ENCODE data around the gene ANKRD27. TPM values are rescaled to one million over a fixed set of nuclear protein-coding genes. Genes with fewer than 3 reads are reported as not detected.
A peak's percentile ranks its signal among the peaks of the same experiment; 100 is the strongest.
"Not testable (repeated sequence)": the region's sequence is repeated elsewhere in the genome, so short reads cannot be mapped to it uniquely, and the experiment has no call there.

Gene ANKRD27
- total RNA-seq, 4 donors from 2014 or later, result 14.7 to 44.3 (median 34.6) TPM

GRCh38 chr19:32652894-32653598, 21.9 kb downstream of the ANKRD27 start:
- peaks cover 0 to 23% (median 6%) of the 10 kb centered on the region in 4 donors for H3K36me3 ChIP-seq
- H3K9me3 ChIP-seq, result no peaks in the 10 kb centered on the region
- no peaks in the 10 kb centered on the region for H3K27me3 ChIP-seq
- peak; percentile 66 for DNase-seq
- TF ChIP-seq CTCF (IDR thresholded peaks at IDR 0.05), result no peak
- no peak for TF ChIP-seq EP300 (IDR thresholded peaks at IDR 0.05; ENCODE audit: low read depth)
- no peak for TF ChIP-seq POLR2AphosphoS5 (IDR thresholded peaks at IDR 0.05)
- peaks cover 9 to 29% (median 15%) of the 10 kb centered on the region in 4 donors for H3K4me1 ChIP-seq
- intact Hi-C loops (cut with DNase I; ENCODE audit: low total_unique reads) (no loop called here), in situ Hi-C loops (cut with MboI; ENCODE audit: low pct_ligation_motif_present in 1 of 4, low pct_unique_long_range_greater_than_20kb in 1 of 4, low sequenced_read_pairs in 3 of 4) (no loop called here)
- 20 to 39% methylated on average over 1 to 12 of the region's 12 CpGs for WGBS, 2 donors (ENCODE audit: low coverage in 1 of 2)
- peak overlapping the region; percentile 37 to 64 (median 56) for H3K27ac ChIP-seq
- no peak overlapping the region for H3K4me3 ChIP-seq

DNA sequence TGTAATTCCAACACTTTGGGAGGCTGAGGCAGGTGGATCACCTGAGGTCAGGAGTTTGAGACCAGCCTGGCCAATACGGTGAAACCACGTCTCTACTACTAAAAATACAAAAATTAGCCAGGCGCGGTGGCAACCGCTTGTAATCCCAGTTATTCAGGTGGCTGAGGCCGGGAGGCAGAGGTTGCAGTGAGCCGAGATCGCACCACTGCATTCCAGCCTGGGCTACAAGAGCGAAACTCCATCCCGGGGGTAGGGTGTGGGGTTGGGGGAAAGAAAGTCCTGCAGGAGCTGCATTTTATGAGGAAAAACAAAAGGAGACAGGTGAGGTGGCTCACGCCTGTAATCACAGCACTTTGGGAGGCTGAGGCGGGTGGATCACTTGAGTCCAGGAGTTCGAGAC, 22.6 kb downstream of the ANKRD27 start:
- DNase-seq; in situ Hi-C loops (cut with MboI; ENCODE audit: low pct_ligation_motif_present in 1 of 4, low pct_unique_long_range_greater_than_20kb in 1 of 4, low sequenced_read_pairs in 3 of 4); H3K4me3 ChIP-seq; intact Hi-C loops (cut with DNase I; ENCODE audit: low total_unique reads); H3K27me3 ChIP-seq; H3K9me3 ChIP-seq: not testable (repeated sequence)
- peaks cover 0 to 23% (median 9%) of the 10 kb centered on the region in 4 donors for H3K36me3 ChIP-seq
- H3K27ac ChIP-seq, result peak overlapping the region; percentile 37 to 64 (median 56)
- WGBS, 2 donors (ENCODE audit: low coverage in 1 of 2), result 86 to 91% methylated on average over 7 to 13 of the region's 13 CpGs
- H3K4me1 ChIP-seq, result peaks cover 9 to 29% (median 15%) of the 10 kb centered on the region in 4 donors

- TF ChIP-seq POLR2AphosphoS5 (IDR thresholded peaks at IDR 0.05) (no peak), POLR2A (IDR thresholded peaks at IDR 0.05) (no peak), EP300 (IDR thresholded peaks at IDR 0.05; ENCODE audit: low read depth) (no peak), CTCF (IDR thresholded peaks at IDR 0.05) (no peak)
- peaks cover 0 to 23% (median 11%) of the 10 kb centered on the region in 4 donors for H3K36me3 ChIP-seq
Observed at GRCh38 chr19:32651729-32652140, 23.2 kb downstream of the ANKRD27 start.

GRCh38 chr19:32650671-32651070, 24.3 kb downstream of the ANKRD27 start:
- H3K4me3 ChIP-seq, result no peak overlapping the region
- no peak for DNase-seq
- peaks cover 9 to 29% (median 15%) of the 10 kb centered on the region in 4 donors for H3K4me1 ChIP-seq
- in situ Hi-C loops (cut with MboI; ENCODE audit: low pct_ligation_motif_present in 1 of 4, low pct_unique_long_range_greater_than_20kb in 1 of 4, low sequenced_read_pairs in 3 of 4), result no loop called here
- H3K27me3 ChIP-seq, result no peaks in the 10 kb centered on the region
- no peaks in the 10 kb centered on the region for H3K9me3 ChIP-seq
- peaks cover 0 to 23% (median 11%) of the 10 kb centered on the region in 4 donors for H3K36me3 ChIP-seq
- H3K27ac ChIP-seq, result no peak overlapping the region
- intact Hi-C loops (cut with DNase I; ENCODE audit: low total_unique reads), result no loop called here
- no peak for TF ChIP-seq CTCF (IDR thresholded peaks at IDR 0.05)
- no peak for TF ChIP-seq POLR2AphosphoS5 (IDR thresholded peaks at IDR 0.05)
- TF ChIP-seq EP300 (IDR thresholded peaks at IDR 0.05; ENCODE audit: low read depth), result no peak
- TF ChIP-seq POLR2A (IDR thresholded peaks at IDR 0.05), result no peak
- 92 to 100% methylated on average over 5 of the region's 5 CpGs for WGBS, 2 donors (ENCODE audit: low coverage in 1 of 2)

More at GRCh38 chr19:32651729-32652140, 23.2 kb downstream of the ANKRD27 start:
- Histone ChIP-seq H3K9me3 (no peaks in the 10 kb centered on the region), H3K4me3 (no peak overlapping the region), H3K27ac (peak overlapping the region in 1 of 4 donors; percentile 61), H3K27me3 (no peaks in the 10 kb centered on the region), H3K4me1 (peaks cover 9 to 29% (median 15%) of the 10 kb centered on the region in 4 donors)
- peak; percentile 49 for DNase-seq
- intact Hi-C loops (cut with DNase I; ENCODE audit: low total_unique reads), result no loop called here
- WGBS, 2 donors (ENCODE audit: low coverage in 1 of 2), result 17 to 48% methylated on average over 1 to 8 of the region's 8 CpGs
- in situ Hi-C loops (cut with MboI; ENCODE audit: low pct_ligation_motif_present in 1 of 4, low pct_unique_long_range_greater_than_20kb in 1 of 4, low sequenced_read_pairs in 3 of 4), result no loop called here
